Mesothelial cell of epicardium (in vitro differentiated cells): Measurements from ENCODE around the gene CFAP161. TPM values are rescaled to one million over a fixed set of nuclear protein-coding genes. Genes with fewer than 3 reads are reported as not detected.

Experiments used
- DNase-seq, 2 experiments: peaks; one replicate each; pipeline ENCODE4 v3.0.0; 2021; ENCODE audit warnings: low spot score in 2 of 2; ENCODE audit not compliant: unreplicated experiment in 2 of 2
- H3K27ac Mint-ChIP-seq: 2 replicates; pipeline ENCODE4 v1.8.0; 2021; ENCODE audit warnings: mixed read lengths
- H3K27me3 Mint-ChIP-seq: 2 replicates; pipeline ENCODE4 v1.8.0; 2021; ENCODE audit warnings: low read depth, mixed read lengths
- H3K36me3 Mint-ChIP-seq: 2 replicates; pipeline ENCODE4 v1.8.0; 2021; ENCODE audit warnings: mixed read lengths
- H3K4me1 Mint-ChIP-seq: 2 replicates; pipeline ENCODE4 v1.8.0; 2021; ENCODE audit warnings: mixed read lengths
- H3K4me3 Mint-ChIP-seq: 2 replicates; pipeline ENCODE4 v1.8.0; 2021; ENCODE audit warnings: mild to moderate bottlenecking, moderate library complexity, mixed read lengths
- H3K9me3 Mint-ChIP-seq: 2 replicates; pipeline ENCODE4 v1.8.0; 2021; ENCODE audit warnings: mixed read lengths
- CTCF ChIP-seq: fragments of 200-600 bp; sonication (generic); IDR thresholded peaks from one replicate; pipeline ENCODE4 v1.5.0; 2021; ENCODE audit warnings: antibody characterized with exemption; ENCODE audit not compliant: unreplicated experiment
- total RNA-seq: library from RNA; stranded (reverse); gene quantifications from 3 replicates; pipeline ENCODE4 v1.2.1, GENCODE V29; 2021

The CFAP161 gene
- total RNA-seq, 1 donor from 2014 or later = not detected

GRCh38 chr15:81095690-81096365 is 38.2 kb upstream of the CFAP161 start:
- Mint-ChIP-seq H3K27me3 (peaks cover 61% of the 10 kb centered on the region), H3K27ac (no peak overlapping the region), H3K36me3 (no peaks in the 10 kb centered on the region), H3K4me3 (no peak overlapping the region), H3K9me3 (peaks cover 4% of the 10 kb centered on the region), H3K4me1 (peaks cover 6% of the 10 kb centered on the region)
- DNase-seq = no peak
- no peak for TF ChIP-seq CTCF

- H3K27ac Mint-ChIP-seq = no peak overlapping the region
- peaks cover 63% of the 10 kb centered on the region for H3K27me3 Mint-ChIP-seq
- H3K9me3 Mint-ChIP-seq = peaks cover 4% of the 10 kb centered on the region
- TF ChIP-seq CTCF = no peak
- H3K36me3 Mint-ChIP-seq = no peaks in the 10 kb centered on the region
- no peak overlapping the region for H3K4me3 Mint-ChIP-seq
- no peak for DNase-seq
- H3K4me1 Mint-ChIP-seq = peaks cover 6% of the 10 kb centered on the region
These were observed 37.7 kb upstream of the CFAP161 start for GRCh38 chr15:81096398-81096797.

GRCh38 chr15:81097116-81097889 is 36.8 kb upstream of the CFAP161 start:
- no peak overlapping the region for H3K4me3 Mint-ChIP-seq
- peaks cover 4% of the 10 kb centered on the region for H3K9me3 Mint-ChIP-seq
- no peaks in the 10 kb centered on the region for H3K36me3 Mint-ChIP-seq
- DNase-seq = no peak
- TF ChIP-seq CTCF = no peak
- H3K4me1 Mint-ChIP-seq = peaks cover 2% of the 10 kb centered on the region
- H3K27me3 Mint-ChIP-seq = peaks cover 72% of the 10 kb centered on the region
- H3K27ac Mint-ChIP-seq = no peak overlapping the region

GRCh38 chr15:81097890-81098280 is 36.2 kb upstream of the CFAP161 start:
- Mint-ChIP-seq H3K4me1 (no peaks in the 10 kb centered on the region), H3K27me3 (peaks cover 76% of the 10 kb centered on the region), H3K36me3 (no peaks in the 10 kb centered on the region), H3K9me3 (peaks cover 4% of the 10 kb centered on the region), H3K27ac (no peak overlapping the region), H3K4me3 (no peak overlapping the region)
- no peak for DNase-seq
- TF ChIP-seq CTCF = no peak

GRCh38 chr15:81098349-81098748 is 35.7 kb upstream of the CFAP161 start:
- no peak for TF ChIP-seq CTCF
- Mint-ChIP-seq H3K27ac (no peak overlapping the region), H3K4me3 (no peak overlapping the region)

More at GRCh38 chr15:81098349-81098748, 35.7 kb upstream of the CFAP161 start:
- Mint-ChIP-seq H3K9me3 (peaks cover 4% of the 10 kb centered on the region), H3K36me3 (no peaks in the 10 kb centered on the region), H3K4me1 (no peaks in the 10 kb centered on the region), H3K27me3 (peaks cover 80% of the 10 kb centered on the region)
- no peak for DNase-seq
